Activated B cell treated with CpG ODN at 0.5 μM for 24 hours (primary cell): Measurements from ENCODE around the gene DRGX. TPM values are rescaled to one million over a fixed set of nuclear protein-coding genes. Genes with fewer than 3 reads are reported as not detected.

Experiments
- ATAC-seq: fragments of 200-7000 bp; cut with Tn5 transposase; one replicate; pipeline ENCODE4 v1.10.0; 2021; ENCODE audit warnings: low read depth, mild to moderate bottlenecking, moderate library complexity
- CTCF ChIA-PET: fragments of 350-600 bp; sonication (Branson Sonifier 250); formaldehyde crosslinking; loops from one replicate; lab custom pipeline; 2021; ENCODE audit warnings: antibody characterized with exemption; lab: Charles Lee
- POLR2A ChIA-PET: fragments of 350-600 bp; sonication (Branson Sonifier 250); formaldehyde crosslinking; loops from one replicate; lab custom pipeline; 2021; ENCODE audit warnings: antibody characterized with exemption; lab: Charles Lee
- DNase-seq: peaks from one replicate; pipeline ENCODE4 v3.0.0; 2022
- H3K27ac Mint-ChIP-seq: one replicate; pipeline ENCODE4 v1.8.0; 2020; ENCODE audit warnings: mixed read lengths
- H3K27me3 Mint-ChIP-seq: one replicate; pipeline ENCODE4 v1.8.0; 2021; ENCODE audit warnings: mixed read lengths
- H3K36me3 Mint-ChIP-seq: one replicate; pipeline ENCODE4 v1.8.0; 2021; ENCODE audit warnings: low read depth, mixed read lengths
- H3K4me1 Mint-ChIP-seq: one replicate; pipeline ENCODE4 v1.8.0; 2021; ENCODE audit warnings: mixed read lengths
- H3K4me3 Mint-ChIP-seq: one replicate; pipeline ENCODE4 v1.8.0; 2020; ENCODE audit warnings: mild to moderate bottlenecking, mixed read lengths
- H3K9me3 Mint-ChIP-seq: one replicate; pipeline ENCODE4 v1.8.0; 2020; ENCODE audit warnings: mixed read lengths
- intact Hi-C: fragments of 100-400 bp; cut with micrococcal nuclease; formaldehyde crosslinking; loops from one replicate; pipeline ENCODE4 v1.15.1; 2024
- total RNA-seq: library from RNA; stranded (reverse); gene quantifications from 2 replicates; pipeline ENCODE4 v1.2.3, GENCODE V29; 2022
- TF ChIP-seq, protein P1 (sequence below): fragments of 200-600 bp; IDR thresholded peaks from one replicate; pipeline ENCODE4 v1.8.0; 2022; ENCODE audit warnings: antibody characterized with exemption, mild to moderate bottlenecking

The DRGX gene
- total RNA-seq, 1 donor from 2014 or later: not detected

DNA sequence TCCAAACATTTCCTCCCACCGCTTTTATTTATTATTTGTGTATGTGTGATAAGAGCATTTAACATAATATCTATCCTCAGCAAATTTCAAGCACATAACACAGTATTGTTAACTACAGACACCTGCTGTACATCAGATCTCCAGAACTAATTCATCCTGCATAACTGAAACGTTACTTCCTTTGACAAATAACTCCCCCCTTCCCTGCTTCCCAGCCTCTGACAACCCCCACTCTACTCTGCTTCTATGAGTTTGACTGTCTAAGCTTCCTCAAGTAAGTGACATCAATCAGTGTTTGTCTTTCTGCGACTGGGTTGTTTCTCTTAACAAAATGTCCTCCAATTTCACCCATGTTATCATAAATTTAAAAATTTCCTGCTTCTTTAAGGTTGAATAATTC, 74.9 kb downstream of the DRGX start:
- ChIA-PET POLR2A (no interaction called here), CTCF (no interaction called here)
- Mint-ChIP-seq H3K4me3 (no peak overlapping the region), H3K27me3 (peaks cover 6% of the 10 kb centered on the region), H3K36me3 (no peaks in the 10 kb centered on the region), H3K27ac (no peak overlapping the region), H3K9me3 (no peaks in the 10 kb centered on the region), H3K4me1 (no peaks in the 10 kb centered on the region)
- DNase-seq (no peak), ATAC-seq (no peak)
- intact Hi-C loops: no loop called here
- TF ChIP-seq, protein P1, sequence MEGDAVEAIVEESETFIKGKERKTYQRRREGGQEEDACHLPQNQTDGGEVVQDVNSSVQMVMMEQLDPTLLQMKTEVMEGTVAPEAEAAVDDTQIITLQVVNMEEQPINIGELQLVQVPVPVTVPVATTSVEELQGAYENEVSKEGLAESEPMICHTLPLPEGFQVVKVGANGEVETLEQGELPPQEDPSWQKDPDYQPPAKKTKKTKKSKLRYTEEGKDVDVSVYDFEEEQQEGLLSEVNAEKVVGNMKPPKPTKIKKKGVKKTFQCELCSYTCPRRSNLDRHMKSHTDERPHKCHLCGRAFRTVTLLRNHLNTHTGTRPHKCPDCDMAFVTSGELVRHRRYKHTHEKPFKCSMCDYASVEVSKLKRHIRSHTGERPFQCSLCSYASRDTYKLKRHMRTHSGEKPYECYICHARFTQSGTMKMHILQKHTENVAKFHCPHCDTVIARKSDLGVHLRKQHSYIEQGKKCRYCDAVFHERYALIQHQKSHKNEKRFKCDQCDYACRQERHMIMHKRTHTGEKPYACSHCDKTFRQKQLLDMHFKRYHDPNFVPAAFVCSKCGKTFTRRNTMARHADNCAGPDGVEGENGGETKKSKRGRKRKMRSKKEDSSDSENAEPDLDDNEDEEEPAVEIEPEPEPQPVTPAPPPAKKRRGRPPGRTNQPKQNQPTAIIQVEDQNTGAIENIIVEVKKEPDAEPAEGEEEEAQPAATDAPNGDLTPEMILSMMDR: no peak

DNA sequence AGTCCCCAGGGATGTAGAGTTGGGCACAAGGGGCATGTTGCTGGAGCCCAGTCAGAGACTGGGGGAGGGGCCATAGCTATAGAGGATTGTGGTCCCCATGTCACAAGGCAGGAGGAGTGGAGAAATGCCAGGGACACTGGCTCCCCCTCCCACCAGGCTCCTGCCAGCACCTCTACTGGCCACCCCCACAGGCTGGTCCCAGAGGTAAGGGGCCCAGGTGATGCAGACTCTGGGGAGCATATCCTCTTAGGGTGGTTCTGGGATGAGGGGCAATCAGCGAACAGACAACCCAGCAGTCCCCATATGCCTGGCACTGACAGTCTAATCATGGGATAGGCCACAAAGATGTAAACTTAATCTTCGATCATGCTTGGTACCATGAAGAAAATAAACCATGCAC, 75.7 kb downstream of the DRGX start:
- intact Hi-C loops: no loop called here
- ATAC-seq: no peak
- CTCF ChIA-PET: no interaction called here
- Mint-ChIP-seq H3K27ac (no peak overlapping the region), H3K36me3 (no peaks in the 10 kb centered on the region), H3K27me3 (peaks cover 6% of the 10 kb centered on the region), H3K4me1 (no peaks in the 10 kb centered on the region), H3K9me3 (no peaks in the 10 kb centered on the region), H3K4me3 (no peak overlapping the region)
- TF ChIP-seq, protein P1: no peak
- no peak for DNase-seq
- POLR2A ChIA-PET: no interaction called here

DNA sequence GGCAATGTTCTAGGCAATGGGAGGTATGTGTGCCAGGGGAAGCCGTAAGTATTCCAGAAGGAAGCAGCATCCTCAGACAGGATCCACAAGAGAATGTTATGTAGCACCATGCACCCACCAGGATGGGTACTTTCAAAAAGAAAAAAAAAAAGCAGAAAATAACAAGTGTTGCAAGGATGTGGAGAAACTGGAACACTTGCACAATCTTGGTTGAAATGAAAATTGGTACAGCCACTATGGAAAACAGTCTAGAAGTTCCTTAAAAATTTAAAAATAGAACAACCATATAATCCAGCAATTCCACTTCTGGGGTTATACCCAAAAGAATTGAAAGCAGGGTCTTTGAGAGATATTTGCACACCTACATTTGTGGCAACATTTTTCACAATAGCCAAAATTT, 76.7 kb downstream of the DRGX start:
- Mint-ChIP-seq H3K36me3 (no peaks in the 10 kb centered on the region), H3K27me3 (peaks cover 6% of the 10 kb centered on the region), H3K4me3 (no peak overlapping the region), H3K27ac (no peak overlapping the region), H3K9me3 (no peaks in the 10 kb centered on the region), H3K4me1 (no peaks in the 10 kb centered on the region)
- DNase-seq (no peak), ATAC-seq (no peak)
- ChIA-PET CTCF (no interaction called here), POLR2A (no interaction called here)
- intact Hi-C loops: no loop called here
- TF ChIP-seq, protein P1: no peak

DNA sequence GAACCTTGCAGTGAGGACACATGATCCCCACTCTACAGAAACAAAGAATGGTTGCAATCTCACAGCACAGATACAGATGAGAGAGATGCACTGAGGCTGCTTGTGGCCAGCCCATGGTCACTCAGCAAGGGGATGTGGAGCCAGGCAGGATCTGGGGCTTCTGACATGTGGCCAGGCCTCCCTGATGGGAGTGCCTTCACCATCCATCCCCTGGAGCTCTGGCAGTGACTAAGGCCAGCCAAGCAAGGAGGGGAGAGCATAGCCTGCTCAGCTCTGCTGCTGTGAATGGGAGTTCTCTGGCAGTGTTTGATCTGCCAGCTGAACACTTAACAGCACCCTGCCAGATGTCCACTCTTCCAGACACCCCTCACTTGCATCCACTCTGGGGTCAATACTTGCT, 77.1 kb downstream of the DRGX start:
- DNase-seq (no peak), ATAC-seq (no peak)
- Mint-ChIP-seq H3K27me3 (peaks cover 5% of the 10 kb centered on the region), H3K4me3 (no peak overlapping the region), H3K27ac (no peak overlapping the region), H3K4me1 (no peaks in the 10 kb centered on the region), H3K9me3 (no peaks in the 10 kb centered on the region), H3K36me3 (no peaks in the 10 kb centered on the region)
- TF ChIP-seq, protein P1: no peak
- ChIA-PET CTCF (no interaction called here), POLR2A (no interaction called here)
- intact Hi-C loops: no loop called here

DNA sequence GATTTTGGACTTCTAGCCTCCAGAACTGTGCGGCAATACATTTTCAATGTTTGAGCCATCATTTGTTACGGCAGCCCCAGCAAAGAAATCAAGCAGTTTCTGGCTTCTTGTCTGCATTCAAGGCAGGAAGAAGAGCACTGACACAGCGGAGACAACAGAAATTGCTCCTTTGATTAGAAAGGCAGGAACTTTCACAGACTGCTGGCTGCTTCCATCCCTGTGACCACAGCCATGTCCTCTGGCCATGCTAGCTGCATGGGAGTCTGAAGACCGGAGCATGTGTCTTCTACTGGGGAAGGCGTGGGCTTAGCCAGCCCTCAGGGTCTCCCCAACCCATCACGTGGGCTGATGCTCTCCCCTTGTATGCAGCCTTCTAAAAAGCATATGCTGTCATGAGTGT, 77.9 kb downstream of the DRGX start:
- DNase-seq (no peak), ATAC-seq (no peak)
- intact Hi-C loops: no loop called here
- Mint-ChIP-seq H3K4me1 (no peaks in the 10 kb centered on the region), H3K27ac (no peak overlapping the region), H3K4me3 (no peak overlapping the region), H3K9me3 (no peaks in the 10 kb centered on the region), H3K36me3 (no peaks in the 10 kb centered on the region), H3K27me3 (peaks cover 2% of the 10 kb centered on the region)
- ChIA-PET POLR2A (no interaction called here), CTCF (no interaction called here)
- TF ChIP-seq, protein P1: no peak
